K562 (cell line): ENCODE measurements around the gene SORBS2.

Experiments used
- CBFB ChIP-seq: sonication (generic); formaldehyde crosslinking; IDR thresholded peaks from 2 replicates; pipeline ENCODE4 v1.4.0; 2020; ENCODE audit warnings: mild to moderate bottlenecking, missing genetic modification reagents
- NFIC ChIP-seq: fragments of 450-650 bp; IDR thresholded peaks from 2 replicates; pipeline ENCODE4 v1.6.1; 2017; ENCODE audit warnings: mild to moderate bottlenecking, inconsistent platforms
- POLR2AphosphoS2 ChIP-seq: IDR thresholded peaks from 2 replicates; pipeline ENCODE4 v1.6.1; 2012; ENCODE audit warnings: low read length, improper control_type of control experiment
- ZNF274 ChIP-seq: IDR thresholded peaks from 2 replicates; pipeline ENCODE4 v1.6.1; 2011; ENCODE audit warnings: low read depth, mild to moderate bottlenecking, low read length, moderate library complexity, borderline replicate concordance
- ZNF436 ChIP-seq: fragments of 250-450, 450-650 bp; sonication (Bioruptor Pico); formaldehyde crosslinking; IDR thresholded peaks from 2 replicates; pipeline ENCODE4 v1.7.0; 2020; ENCODE audit warnings: mild to moderate bottlenecking
- ZNF551 ChIP-seq: fragments of 250-450 bp; sonication (Bioruptor Pico); IDR thresholded peaks from 2 replicates; pipeline ENCODE4 v1.5.0; 2021; ENCODE audit warnings: mild to moderate bottlenecking, moderate library complexity
- TF ChIP-seq, protein P1 (sequence below): sonication (generic); formaldehyde crosslinking; IDR thresholded peaks from 2 replicates; pipeline ENCODE4 v1.9.0; 2022; ENCODE audit warnings: mild to moderate bottlenecking, missing genetic modification reagents

DNA sequence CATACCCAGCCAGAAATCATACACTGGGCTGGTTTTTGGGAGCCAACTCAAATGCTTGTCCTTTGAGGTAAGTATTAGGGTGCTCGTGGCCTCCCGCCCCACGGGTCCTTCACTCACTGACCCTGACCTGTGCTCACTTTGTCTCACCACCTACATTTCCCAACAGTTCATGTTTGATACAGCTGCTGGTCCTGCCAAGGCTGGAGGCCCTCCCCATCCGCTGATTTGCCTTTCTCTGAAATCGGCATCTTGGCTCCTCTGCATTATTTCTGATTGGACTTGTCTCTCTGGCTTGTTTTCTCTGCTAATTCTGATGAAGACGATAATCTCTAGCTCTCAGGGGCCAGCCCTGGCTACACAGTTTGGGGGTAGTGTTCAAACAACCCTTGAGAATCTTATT lies 70.2 kb downstream of the SORBS2 start:
- TF ChIP-seq ZNF274 (no peak), ZNF436 (CRISPR knock-in tag) (no peak), NFIC (no peak), ZNF551 (CRISPR knock-in tag) (no peak), POLR2AphosphoS2 (no peak), CBFB (CRISPR knock-in tag) (no peak)
- TF ChIP-seq, protein P1, sequence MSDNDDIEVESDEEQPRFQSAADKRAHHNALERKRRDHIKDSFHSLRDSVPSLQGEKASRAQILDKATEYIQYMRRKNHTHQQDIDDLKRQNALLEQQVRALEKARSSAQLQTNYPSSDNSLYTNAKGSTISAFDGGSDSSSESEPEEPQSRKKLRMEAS = no peak
